HCT116 (cell line): ENCODE measurements around the gene COL9A2. TPM values are rescaled to one million over a fixed set of nuclear protein-coding genes. Genes with fewer than 3 reads are reported as not detected.

ENCODE experiments used
- ATAC-seq: fragments of 200-7000 bp; cut with Tn5 transposase; 2 replicates; pipeline ENCODE4 v1.9.1; 2020; ENCODE audit warnings: mild to moderate bottlenecking, moderate library complexity
- BruUV-seq: library from RNA; stranded (reverse); fragments of 400-500 nt; replicated peaks from 2 replicates; lab custom pipeline; 2021; lab: Mats Ljungman, UMichigan
- CTCF ChIA-PET: fragments of 300-600 bp; sonication (Branson Sonifier 250); formaldehyde crosslinking; loops from one replicate; lab custom pipeline; 2021; ENCODE audit warnings: antibody characterized with exemption; lab: Charles Lee
- POLR2A ChIA-PET: fragments of 300-600, 350-600 bp; sonication (Branson Sonifier 250); formaldehyde crosslinking; loops from one replicate; lab custom pipeline; 2021; ENCODE audit warnings: antibody characterized with exemption; lab: Charles Lee
- RAD21 ChIA-PET, 2 experiments: fragments of 300-600 bp; sonication (Branson Sonifier 250); formaldehyde crosslinking; loops; one replicate each; lab custom pipeline; 2023; ENCODE audit warnings: low total read pairs in 2 of 2; ENCODE audit not compliant: uncharacterized antibody in 2 of 2, unreplicated experiment in 2 of 2, low non-redundant PET in 1 of 2; lab: Charles Lee
- DNase-seq: peaks from one replicate; pipeline ENCODE4 v3.0.0-alpha.2; 2010; ENCODE audit warnings: low read depth, low spot score
- H2AFZ ChIP-seq: fragments of 200-600 bp; shearing (Covaris generic), sonication (generic); 2 replicates; pipeline ENCODE4 v1.6.1; 2017; ENCODE audit warnings: low read depth, mixed run types, mixed read lengths, antibody characterized with exemption, low read length; ENCODE audit not compliant: poor library complexity, severe bottlenecking
- H3K27ac ChIP-seq: 2 replicates; pipeline ENCODE4 v1.5.1; 2012; ENCODE audit warnings: low read depth, low read length
- H3K27me3 ChIP-seq: fragments of 200-600 bp; sonication (generic); 2 replicates; pipeline ENCODE4 v1.6.1; 2016; ENCODE audit warnings: mixed run types, low read length, mixed read lengths; ENCODE audit not compliant: insufficient read depth
- H3K36me3 ChIP-seq, 2 experiments: fragments of 200-500 bp in 1 of 2; fragments of 200-600 bp in 1 of 2; sonication (Bioruptor generic) in 1 of 2; sonication (generic) in 1 of 2; 2 replicates each; pipeline versions ENCODE4 v1.5.1 to v1.6.1; 2014 to 2016; ENCODE audit warnings: low read length in 2 of 2, inconsistent platforms in 1 of 2, mixed read lengths in 1 of 2, mixed run types in 1 of 2; ENCODE audit not compliant: insufficient read depth in 2 of 2, control insufficient read depth in 1 of 2
- H3K4me1 ChIP-seq, 2 experiments: fragments of 200-600 bp in 1 of 2; sonication (generic) in 1 of 2; 2 replicates each; pipeline versions ENCODE4 v1.5.1 to v1.6.1; 2012 to 2017; ENCODE audit warnings: low read length in 2 of 2, inconsistent platforms in 1 of 2, mild to moderate bottlenecking in 1 of 2, mixed read lengths in 1 of 2, mixed run types in 1 of 2, moderate library complexity in 1 of 2; ENCODE audit not compliant: insufficient read depth in 2 of 2, control insufficient read depth in 1 of 2
- H3K4me2 ChIP-seq: fragments of 200-600 bp; sonication (generic); 2 replicates; pipeline ENCODE4 v1.6.1; 2017; ENCODE audit warnings: mixed run types, low read length, mixed read lengths
- H3K4me3 ChIP-seq, 2 experiments: fragments of 200-600 bp in 1 of 2; sonication (generic) in 1 of 2; replicated peaks in 1 of 2; 2 replicates each; pipeline ENCODE4 v1.5.1; 2011 to 2016; ENCODE audit warnings: low read length in 2 of 2, control low read depth in 1 of 2, low read depth in 1 of 2, mild to moderate bottlenecking in 1 of 2, mixed read lengths in 1 of 2, mixed run types in 1 of 2
- H3K79me2 ChIP-seq: fragments of 200-600 bp; sonication (generic); 2 replicates; pipeline ENCODE4 v1.6.1; 2017; ENCODE audit warnings: mild to moderate bottlenecking, mixed run types, low read length, moderate library complexity, mixed read lengths; ENCODE audit not compliant: insufficient read depth
- H3K9ac ChIP-seq: fragments of 200-600 bp; sonication (generic); 2 replicates; pipeline ENCODE4 v1.6.1; 2016; ENCODE audit warnings: low read length, mixed read lengths
- H3K9me2 ChIP-seq: fragments of 200-600 bp; sonication (generic), shearing (Covaris generic); 2 replicates; pipeline ENCODE4 v1.6.1; 2017; ENCODE audit warnings: mixed run types, mild to moderate bottlenecking, moderate library complexity; ENCODE audit not compliant: insufficient read depth
- H3K9me3 ChIP-seq, 2 experiments: fragments of 200-500 bp in 1 of 2; fragments of 200-600 bp in 1 of 2; sonication (Bioruptor generic) in 1 of 2; sonication (generic) in 1 of 2; 2 replicates each; pipeline ENCODE4 v1.6.1; 2014 to 2017; ENCODE audit warnings: low read length in 2 of 2, mixed read lengths in 2 of 2, inconsistent platforms in 1 of 2, low read depth in 1 of 2, mild to moderate bottlenecking in 1 of 2, mixed run types in 1 of 2, moderate library complexity in 1 of 2; ENCODE audit not compliant: control insufficient read depth in 1 of 2, insufficient read depth in 1 of 2
- H4K20me1 ChIP-seq: fragments of 200-600 bp; sonication (generic), shearing (Covaris generic); 2 replicates; pipeline ENCODE4 v1.6.1; 2017; ENCODE audit warnings: mixed run types, mild to moderate bottlenecking, moderate library complexity; ENCODE audit not compliant: insufficient read depth
- CBX3 ChIP-seq: IDR thresholded peaks from 2 replicates; pipeline ENCODE4 v1.6.1; 2012; ENCODE audit warnings: low read depth
- ELF1 ChIP-seq: IDR thresholded peaks from 2 replicates; pipeline ENCODE4 v1.6.1; 2012; ENCODE audit warnings: low read depth, borderline replicate concordance
- EZH2 ChIP-seq: fragments of 200-600 bp; sonication (generic); IDR thresholded peaks from 2 replicates; pipeline ENCODE4 v1.6.1; 2017; ENCODE audit warnings: antibody characterized with exemption, mixed run types
- FOSL1 ChIP-seq: IDR thresholded peaks from 2 replicates; pipeline ENCODE4 v1.6.1; 2012; ENCODE audit warnings: low read depth
- MAX ChIP-seq: IDR thresholded peaks from 2 replicates; pipeline ENCODE4 v1.6.1; 2012
- POLR2AphosphoS5 ChIP-seq: IDR thresholded peaks from 2 replicates; pipeline ENCODE4 v1.6.1; 2011; ENCODE audit warnings: mild to moderate bottlenecking, low read depth, low read length, moderate library complexity
- REST ChIP-seq: IDR thresholded peaks from 2 replicates; pipeline ENCODE4 v1.6.1; 2012; ENCODE audit warnings: low read depth
- SRF ChIP-seq: IDR thresholded peaks from 2 replicates; pipeline ENCODE4 v1.6.1; 2012; ENCODE audit warnings: low read depth
- TCF7L2 ChIP-seq: IDR thresholded peaks from 2 replicates; pipeline ENCODE4 v1.7.0; 2011; ENCODE audit warnings: borderline replicate concordance, inconsistent platforms; ENCODE audit not compliant: insufficient read depth, insufficient read length; ENCODE audit errors: extremely low read depth
- YY1 ChIP-seq: IDR thresholded peaks from 2 replicates; pipeline ENCODE4 v1.6.1; 2011; ENCODE audit warnings: low read length, low read depth, moderate library complexity, mild to moderate bottlenecking; ENCODE audit not compliant: insufficient replicate concordance; ENCODE audit errors: extremely low read depth
- ZBTB33 ChIP-seq: IDR thresholded peaks from 2 replicates; pipeline ENCODE4 v1.6.1; 2011; ENCODE audit warnings: mild to moderate bottlenecking, low read length, moderate library complexity; ENCODE audit not compliant: insufficient replicate concordance; ENCODE audit errors: extremely low read depth
- ZNF274 ChIP-seq: fragments of 200-500 bp; sonication (Bioruptor generic); IDR thresholded peaks from 2 replicates; pipeline ENCODE4 v1.6.1; 2014; ENCODE audit warnings: mild to moderate bottlenecking, low read depth, low read length, inconsistent platforms
- intact Hi-C: fragments of 100-400 bp; cut with micrococcal nuclease; formaldehyde crosslinking; loops from 2 replicates; pipeline ENCODE4 v1.10.0; 2022
- total RNA-seq: library from RNA; stranded (reverse); gene quantifications from one replicate; pipeline ENCODE4 v1.2.1, GENCODE V29; 2021; ENCODE audit not compliant: unreplicated experiment

The COL9A2 gene
- total RNA-seq, 1 experiment from 2014 or later, result 2.4 TPM

- H3K4me3 ChIP-seq, result no peak overlapping the region
- no peaks in the 10 kb centered on the region for H3K4me1 ChIP-seq
- ChIA-PET RAD21 (no interaction called here), CTCF (no interaction called here), POLR2A (no interaction called here)
- no peak overlapping the region for H3K4me2 ChIP-seq
- ATAC-seq (no peak), DNase-seq (no peak)
- peaks cover 39% of the 10 kb centered on the region for H3K79me2 ChIP-seq
- H3K9me2 ChIP-seq, result no peaks in the 10 kb centered on the region
- H2AFZ ChIP-seq, result no peak overlapping the region
- no peak for TF ChIP-seq MAX
- no peak for TF ChIP-seq ZBTB33
- TF ChIP-seq SRF, result no peak
- no peak for TF ChIP-seq EZH2
- TF ChIP-seq POLR2AphosphoS5, result no peak
- TF ChIP-seq REST, result no peak
- no peak for TF ChIP-seq ELF1
- TF ChIP-seq TCF7L2, result no peak
- TF ChIP-seq ZNF274, result no peak
- TF ChIP-seq CBX3, result no peak
- no peak for TF ChIP-seq YY1
- no peak for TF ChIP-seq FOSL1
- no peaks in the 10 kb centered on the region for H3K27me3 ChIP-seq
- H3K36me3 ChIP-seq, result peaks cover 35 to 38% of the 10 kb centered on the region in 2 experiments; a peak in 3 of 4 replicates
- no peaks in the 10 kb centered on the region for H3K9me3 ChIP-seq
- H3K27ac ChIP-seq, result no peak overlapping the region
- no peak overlapping the region for H3K9ac ChIP-seq
- no TSS peak for BruUV-seq
- intact Hi-C loops, result no loop called here
- H4K20me1 ChIP-seq, result no peaks in the 10 kb centered on the region
Observed at GRCh38 chr1:40267767-40268187, 49.3 kb downstream of the COL9A2 start.
